ENCODE results near the gene CALHM5. TPM values are rescaled to one million over a fixed set of nuclear protein-coding genes. Genes with fewer than 3 reads are reported as not detected.

Gene CALHM5
- total and polyA plus RNA-seq, 2 donors from 2014 or later = 1.3 to 2.1 TPM

GRCh38 chr6:116529466-116530290, 18.2 kb downstream of the CALHM5 start:
- intact Hi-C loops (cut with DNase I) = loop anchor here (10.0 kb wide), 1 partner anchor 235 kb away; no protein-coding TSS in a partner anchor
- H3K9me3 ChIP-seq (ENCODE audit: control insufficient read depth in 2 of 3, insufficient read depth in 1 of 3, low read length in 3 of 3) = no peaks in the 10 kb centered on the region
- no peaks in the 10 kb centered on the region for H3K36me3 ChIP-seq (ENCODE audit: control insufficient read depth in 2 of 3, insufficient read depth in 3 of 3, low read length in 3 of 3)
- FAIRE-seq (no peak), DNase-seq (no peak)
- H3K27ac ChIP-seq (ENCODE audit: low read depth in 2 of 2, low read length in 2 of 2) = no peak overlapping the region
- no peaks in the 10 kb centered on the region for H3K27me3 ChIP-seq (ENCODE audit: control insufficient read depth, insufficient read depth, low read length)
- no peak overlapping the region for H3K9ac ChIP-seq (ENCODE audit: low read length in 3 of 3)
- H3K4me1 ChIP-seq (ENCODE audit: control insufficient read depth in 2 of 3, insufficient read depth in 2 of 3, low read depth in 1 of 3, low read length in 3 of 3) = peaks cover 2 to 4% (median 3%) of the 10 kb centered on the region in 3 donors
- H3K4me3 ChIP-seq (ENCODE audit: low read length in 3 of 3) = no peak overlapping the region
- TF ChIP-seq, protein P1, sequence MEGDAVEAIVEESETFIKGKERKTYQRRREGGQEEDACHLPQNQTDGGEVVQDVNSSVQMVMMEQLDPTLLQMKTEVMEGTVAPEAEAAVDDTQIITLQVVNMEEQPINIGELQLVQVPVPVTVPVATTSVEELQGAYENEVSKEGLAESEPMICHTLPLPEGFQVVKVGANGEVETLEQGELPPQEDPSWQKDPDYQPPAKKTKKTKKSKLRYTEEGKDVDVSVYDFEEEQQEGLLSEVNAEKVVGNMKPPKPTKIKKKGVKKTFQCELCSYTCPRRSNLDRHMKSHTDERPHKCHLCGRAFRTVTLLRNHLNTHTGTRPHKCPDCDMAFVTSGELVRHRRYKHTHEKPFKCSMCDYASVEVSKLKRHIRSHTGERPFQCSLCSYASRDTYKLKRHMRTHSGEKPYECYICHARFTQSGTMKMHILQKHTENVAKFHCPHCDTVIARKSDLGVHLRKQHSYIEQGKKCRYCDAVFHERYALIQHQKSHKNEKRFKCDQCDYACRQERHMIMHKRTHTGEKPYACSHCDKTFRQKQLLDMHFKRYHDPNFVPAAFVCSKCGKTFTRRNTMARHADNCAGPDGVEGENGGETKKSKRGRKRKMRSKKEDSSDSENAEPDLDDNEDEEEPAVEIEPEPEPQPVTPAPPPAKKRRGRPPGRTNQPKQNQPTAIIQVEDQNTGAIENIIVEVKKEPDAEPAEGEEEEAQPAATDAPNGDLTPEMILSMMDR (IDR thresholded peaks at IDR 0.05; ENCODE audit: borderline replicate concordance, extremely low read depth, insufficient read depth) = no peak

DNA sequence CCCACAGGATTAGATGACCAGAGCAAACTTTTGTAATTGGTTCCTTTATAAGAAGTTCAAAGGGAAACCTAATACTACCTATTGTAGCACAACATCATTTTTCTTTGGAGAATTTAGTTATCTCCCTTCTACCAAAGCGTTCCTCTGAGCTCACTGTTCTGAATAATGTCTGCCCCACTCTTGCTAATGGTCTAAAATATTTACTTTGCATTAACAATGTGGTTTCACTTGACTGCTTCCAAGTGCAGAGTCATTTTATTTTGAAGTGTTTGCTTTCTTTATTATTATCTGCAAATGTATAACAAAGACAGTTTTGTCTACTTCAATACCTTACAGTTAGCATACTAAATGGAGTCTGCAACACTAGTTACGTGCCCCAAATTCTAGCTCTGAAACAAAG, 19.0 kb downstream of the CALHM5 start:
- FAIRE-seq = no peak
- Histone ChIP-seq H3K9me3 (ENCODE audit: control insufficient read depth in 2 of 3, insufficient read depth in 1 of 3, low read length in 3 of 3) (no peaks in the 10 kb centered on the region), H3K36me3 (ENCODE audit: control insufficient read depth in 2 of 3, insufficient read depth in 3 of 3, low read length in 3 of 3) (no peaks in the 10 kb centered on the region), H3K4me1 (ENCODE audit: control insufficient read depth in 2 of 3, insufficient read depth in 2 of 3, low read depth in 1 of 3, low read length in 3 of 3) (peaks cover 0 to 4% (median 2%) of the 10 kb centered on the region in 3 donors), H3K27me3 (ENCODE audit: control insufficient read depth, insufficient read depth, low read length) (no peaks in the 10 kb centered on the region), H3K27ac (ENCODE audit: low read depth in 2 of 2, low read length in 2 of 2) (no peak overlapping the region), H3K4me3 (ENCODE audit: low read length in 3 of 3) (no peak overlapping the region), H3K9ac (ENCODE audit: low read length in 3 of 3) (no peak overlapping the region)
- TF ChIP-seq, protein P1 (IDR thresholded peaks at IDR 0.05; ENCODE audit: borderline replicate concordance, extremely low read depth, insufficient read depth) = no peak
- peak in 2 of 5 donors; percentile 15 to 28 for DNase-seq
- intact Hi-C loops (cut with DNase I) = loop anchor here (10.0 kb wide), 1 partner anchor 236 kb away; no protein-coding TSS in a partner anchor

DNA sequence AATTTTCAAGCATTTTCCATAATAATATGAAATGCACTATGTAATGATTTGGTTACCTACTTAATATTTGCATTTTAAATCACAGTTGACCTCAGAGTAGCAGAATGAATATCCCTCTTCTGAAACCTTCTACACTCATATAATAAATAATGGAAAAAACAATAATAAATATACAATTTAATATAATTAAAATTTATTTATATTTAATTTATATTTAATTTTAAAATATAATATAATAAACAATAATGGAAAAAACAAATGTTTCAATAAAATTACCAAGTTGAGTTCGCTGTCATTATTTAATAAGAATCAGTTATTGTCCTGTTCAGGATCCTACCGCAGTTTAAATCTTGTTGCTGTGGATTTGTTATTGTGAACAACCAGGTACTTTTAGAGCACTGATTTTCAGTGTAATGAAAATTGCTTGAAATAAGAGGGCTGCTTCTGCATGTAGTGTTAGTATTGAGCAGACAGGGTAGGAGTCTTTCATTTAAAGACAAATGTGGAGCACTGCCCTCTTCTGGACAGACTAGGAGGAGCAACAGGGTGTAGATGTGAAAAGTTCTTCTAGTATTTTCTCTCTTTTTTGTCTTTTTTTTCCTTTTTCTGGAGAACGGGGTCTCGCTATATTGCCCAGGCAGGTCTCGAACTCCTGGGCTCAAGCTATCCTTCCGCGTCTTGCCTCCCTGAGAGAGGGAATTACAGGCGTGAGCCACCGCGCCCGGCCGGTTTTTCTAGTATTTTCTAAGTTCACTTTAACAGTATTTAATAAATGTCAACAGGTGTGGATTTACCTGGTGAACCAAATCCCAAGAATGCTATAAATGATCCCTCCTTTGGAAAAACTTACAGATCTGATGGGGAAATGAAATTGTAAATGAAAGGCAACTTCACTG, 20.5 kb downstream of the CALHM5 start:
- intact Hi-C loops (cut with DNase I) = loop anchor here (10.0 kb wide), 1 partner anchor 237 kb away; no protein-coding TSS in a partner anchor
- DNase-seq = peak in 4 of 5 donors; percentile 45 to 78 (median 56)
- peak; percentile 69 for FAIRE-seq
- Histone ChIP-seq H3K27ac (ENCODE audit: low read depth in 2 of 2, low read length in 2 of 2) (no peak overlapping the region), H3K9ac (ENCODE audit: low read length in 3 of 3) (no peak overlapping the region), H3K27me3 (ENCODE audit: control insufficient read depth, insufficient read depth, low read length) (no peaks in the 10 kb centered on the region), H3K9me3 (ENCODE audit: control insufficient read depth in 2 of 3, insufficient read depth in 1 of 3, low read length in 3 of 3) (no peaks in the 10 kb centered on the region), H3K4me3 (ENCODE audit: low read length in 3 of 3) (no peak overlapping the region), H3K36me3 (ENCODE audit: control insufficient read depth in 2 of 3, insufficient read depth in 3 of 3, low read length in 3 of 3) (no peaks in the 10 kb centered on the region), H3K4me1 (ENCODE audit: control insufficient read depth in 2 of 3, insufficient read depth in 2 of 3, low read depth in 1 of 3, low read length in 3 of 3) (peaks cover 2 to 7% (median 7%) of the 10 kb centered on the region in 3 donors)
- TF ChIP-seq, protein P1 (IDR thresholded peaks at IDR 0.05; ENCODE audit: borderline replicate concordance, extremely low read depth, insufficient read depth) = peak; percentile 68
